GM12872 (cell line): ENCODE data around the gene CYB561D1.
A peak's percentile ranks its signal among the peaks of the same experiment; 100 is the strongest.

Experiments
- CTCF ChIP-seq: IDR thresholded peaks from 3 replicates; pipeline ENCODE4 v1.5.1; 2011; ENCODE audit warnings: low read depth, mild to moderate bottlenecking, low read length, moderate library complexity; ENCODE audit not compliant: insufficient read depth

Gene CYB561D1

GRCh38 chr1:109543988-109544735 is 50.3 kb downstream of the CYB561D1 start:
- TF ChIP-seq CTCF: no peak

- TF ChIP-seq CTCF: peak; percentile 70
These were observed 52.6 kb downstream of the CYB561D1 start for GRCh38 chr1:109546311-109547109.

- TF ChIP-seq CTCF: no peak
These were observed 53.8 kb downstream of the CYB561D1 start for GRCh38 chr1:109547463-109548320.

GRCh38 chr1:109548321-109549267 is 54.7 kb downstream of the CYB561D1 start, which contains the start of gene GNAI3:
Gene GNAI3 (plus strand): TSS chr1:109548615. CDS start chr1:109548721, 106 bp downstream.
- no peak for TF ChIP-seq CTCF
